Stimulated activated CD4-positive, alpha-beta T cell treated with anti-CD3 and anti-CD28 coated beads, Interleukin-4, amount 100 ng/mL, for 1 hour (primary cell): Measurements from ENCODE around the gene TOM1L1.

Experiments
- DNase-seq: peaks from one replicate; pipeline ENCODE4 v3.0.0-alpha.2; 2020

Gene TOM1L1

DNA sequence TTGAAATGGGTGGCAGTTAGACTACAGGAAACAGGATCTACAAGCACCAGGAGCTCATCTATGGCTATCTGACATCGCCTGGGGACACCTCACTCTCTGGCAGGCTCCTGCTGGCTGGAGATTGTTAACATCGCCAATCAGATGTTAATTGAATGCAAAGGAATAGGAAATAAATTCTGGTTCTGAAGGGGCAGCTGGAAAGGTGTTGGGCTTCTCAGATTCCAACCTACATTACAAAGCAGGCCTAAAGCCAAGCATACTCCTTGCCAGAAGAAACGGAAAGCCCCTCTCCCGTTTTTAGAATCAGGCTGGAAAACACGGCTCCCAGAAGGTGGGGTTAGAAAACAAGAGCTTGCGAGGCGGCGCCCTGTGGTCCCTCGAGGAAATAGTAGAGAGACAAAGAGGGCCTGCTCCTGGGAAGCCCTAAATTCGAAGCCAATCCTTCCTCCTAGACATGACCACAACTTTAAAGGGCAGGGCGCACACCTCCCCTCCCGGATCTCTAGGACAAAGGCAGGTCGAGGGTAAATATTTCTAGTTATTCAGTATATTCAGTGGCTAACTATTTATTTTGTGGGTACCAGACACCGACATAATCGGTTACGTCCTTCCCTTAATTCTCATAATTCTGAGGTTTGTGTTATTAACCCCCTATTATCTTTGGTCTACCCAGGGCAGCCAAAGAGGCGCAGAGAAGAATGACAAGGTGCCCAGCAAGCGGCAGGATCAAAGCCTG lies 763 bp upstream of the TOM1L1 start:
- DNase-seq: no peak

DNA sequence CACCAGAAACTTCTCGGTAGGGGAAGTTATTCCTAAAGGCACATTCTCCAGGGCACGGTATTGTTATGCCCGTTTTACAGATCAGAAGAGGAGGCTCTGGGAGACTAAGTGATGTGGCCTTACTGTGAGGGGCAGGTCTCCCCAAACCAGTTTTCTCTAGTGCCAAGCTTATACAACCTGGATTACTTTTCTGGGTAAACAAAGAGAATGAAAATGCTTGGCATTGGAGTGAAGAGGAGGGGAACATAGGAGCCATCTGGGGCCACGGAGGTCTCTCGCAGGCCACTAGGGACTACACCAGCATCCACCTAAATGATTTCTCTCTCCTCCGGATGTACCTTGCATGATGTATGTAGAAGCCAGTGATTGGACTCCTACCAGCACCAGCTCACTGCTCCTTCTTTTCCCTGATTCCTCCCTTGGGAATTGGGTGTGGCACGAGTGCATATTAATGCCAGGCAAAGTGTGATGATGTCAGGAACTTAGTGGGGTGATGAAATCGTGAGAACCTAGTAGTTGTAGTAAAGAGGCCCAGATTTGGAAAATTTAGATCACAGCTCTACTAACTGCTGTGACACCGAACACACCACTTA lies 674 bp downstream of the TOM1L1 start:
- no peak for DNase-seq

DNA sequence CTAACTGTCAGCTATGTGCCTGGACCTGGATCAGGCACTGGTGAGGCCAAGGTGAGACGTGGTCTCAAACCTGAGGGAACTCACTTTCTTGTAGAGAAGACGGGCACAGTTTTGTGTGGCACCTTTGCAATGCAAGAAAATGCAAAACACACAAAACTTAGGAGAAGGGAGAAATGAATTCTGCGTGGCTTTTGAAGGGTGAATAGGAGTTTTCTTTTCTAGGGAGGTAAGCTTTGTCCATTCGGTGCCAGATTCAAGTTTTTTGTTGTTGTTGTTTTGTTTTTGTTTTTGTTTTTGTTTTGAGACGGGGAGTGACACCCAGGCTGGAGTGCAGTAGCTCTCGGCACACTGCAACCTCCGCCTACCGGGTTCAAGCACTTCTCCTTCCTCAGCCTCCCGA lies 1.4 kb downstream of the TOM1L1 start:
- DNase-seq: no peak

DNA sequence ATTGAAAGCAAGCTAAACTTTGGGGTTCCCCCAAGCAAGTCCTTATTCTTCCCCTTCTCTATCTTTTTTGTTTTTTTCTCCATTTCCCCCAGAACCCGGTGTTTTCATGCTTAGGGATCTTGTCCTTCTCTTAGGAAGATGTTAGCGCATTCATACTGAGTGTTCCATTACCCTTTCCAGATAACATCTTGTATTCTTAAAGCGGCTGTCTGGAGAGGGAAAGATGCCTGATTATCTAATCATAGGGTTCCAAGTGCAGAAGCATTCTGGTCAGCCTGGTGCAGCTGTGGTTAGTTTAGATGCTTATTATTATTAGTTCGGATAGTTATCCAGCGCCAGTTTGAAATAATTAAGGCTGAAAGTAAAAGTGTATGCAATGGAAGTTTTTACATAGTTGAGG lies 2.0 kb downstream of the TOM1L1 start:
- DNase-seq: no peak

DNA sequence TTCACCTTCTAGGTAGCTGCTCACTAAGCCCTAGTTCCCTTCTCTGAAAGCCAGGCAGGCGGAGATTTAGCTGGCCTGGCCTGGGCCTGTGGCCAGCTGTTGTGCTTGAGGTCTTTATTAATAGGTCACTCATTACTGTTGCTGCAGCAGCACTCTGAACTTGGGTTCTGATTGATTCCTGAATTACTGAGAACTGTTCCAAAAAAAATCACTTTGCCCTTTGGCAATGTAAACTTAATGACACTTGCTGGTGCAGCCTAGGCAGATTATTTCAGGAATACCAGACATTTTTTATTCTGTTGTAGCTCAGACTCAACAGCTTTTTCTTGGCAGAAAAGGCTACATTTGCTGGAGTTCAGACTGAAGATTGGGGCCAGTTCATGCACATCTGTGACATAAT lies 2.7 kb downstream of the TOM1L1 start:
- DNase-seq: no peak

DNA sequence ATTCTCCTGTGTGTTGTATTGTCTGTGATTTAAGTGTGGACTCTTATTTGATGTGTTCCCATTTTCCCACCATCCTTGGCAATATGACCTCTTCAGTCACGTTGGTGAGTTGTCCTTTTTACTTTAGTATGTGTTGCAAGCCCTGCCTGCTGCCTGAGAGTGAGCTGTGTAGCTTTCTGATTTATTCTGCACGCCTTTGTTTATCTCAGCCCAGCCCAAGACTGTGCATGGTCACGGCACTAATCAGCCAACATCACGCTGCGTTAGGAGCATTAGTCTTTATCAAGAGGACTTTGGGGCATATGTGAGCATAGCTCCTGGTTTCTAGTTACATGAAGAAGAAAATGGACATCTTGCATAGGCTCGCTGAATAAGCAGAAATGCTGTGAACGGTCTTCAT lies 6.0 kb downstream of the TOM1L1 start:
- no peak for DNase-seq

DNA sequence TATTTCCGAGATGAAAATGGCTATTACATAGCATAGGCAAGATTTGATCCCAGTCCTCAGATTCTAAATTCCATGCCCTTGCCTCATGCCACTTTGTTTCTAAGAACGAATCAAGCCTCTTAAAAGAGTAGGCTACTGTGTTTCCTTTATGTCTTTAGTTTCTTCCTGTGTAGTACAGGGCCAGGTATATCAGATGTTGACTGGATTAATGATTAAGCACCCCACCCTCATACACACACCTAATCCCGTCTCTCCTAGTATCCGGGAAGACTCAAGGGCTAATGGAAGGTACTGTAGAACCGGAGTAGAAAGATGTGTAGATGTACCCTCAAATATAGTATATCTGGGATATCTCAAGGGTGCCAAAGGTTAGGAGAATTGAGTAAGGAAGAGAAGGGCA lies 6.7 kb downstream of the TOM1L1 start:
- no peak for DNase-seq

DNA sequence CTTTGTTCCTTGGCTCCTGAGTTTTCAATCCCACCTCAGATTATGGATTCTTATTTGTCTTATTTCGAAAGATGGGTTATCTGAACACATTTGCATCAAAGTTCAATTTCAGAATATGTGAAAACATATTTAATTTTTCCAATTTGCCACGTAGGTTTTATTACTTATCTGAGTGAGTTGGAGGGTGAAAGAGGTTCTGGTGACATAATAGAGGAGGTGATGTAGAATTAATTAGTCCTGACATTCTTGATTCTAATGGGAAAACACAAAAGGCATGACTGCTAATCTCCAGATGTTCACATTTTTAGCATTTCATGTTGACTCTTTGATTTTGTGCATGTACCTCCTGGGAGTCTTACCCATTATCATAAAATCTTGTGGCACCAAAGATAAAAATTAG lies 9.1 kb downstream of the TOM1L1 start:
- DNase-seq: no peak

DNA sequence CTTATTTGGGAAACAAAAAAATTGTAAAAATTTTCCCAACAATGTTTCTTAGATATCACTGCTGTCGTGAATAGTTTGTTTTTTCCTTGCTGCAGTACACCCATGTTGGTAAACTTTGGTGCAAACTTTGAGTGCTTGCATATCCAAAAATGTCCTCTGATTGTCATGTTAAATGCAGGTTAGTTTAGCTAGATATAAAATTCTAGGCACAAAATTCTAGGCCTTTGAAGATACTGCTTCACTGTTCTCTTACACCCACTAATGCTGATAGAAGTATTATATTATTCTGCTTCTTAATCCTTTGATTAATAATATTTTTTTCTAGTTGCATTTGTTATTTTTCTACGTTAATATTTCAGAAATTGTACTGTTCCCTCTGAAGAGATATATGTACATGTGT lies 16.1 kb downstream of the TOM1L1 start:
- no peak for DNase-seq

DNA sequence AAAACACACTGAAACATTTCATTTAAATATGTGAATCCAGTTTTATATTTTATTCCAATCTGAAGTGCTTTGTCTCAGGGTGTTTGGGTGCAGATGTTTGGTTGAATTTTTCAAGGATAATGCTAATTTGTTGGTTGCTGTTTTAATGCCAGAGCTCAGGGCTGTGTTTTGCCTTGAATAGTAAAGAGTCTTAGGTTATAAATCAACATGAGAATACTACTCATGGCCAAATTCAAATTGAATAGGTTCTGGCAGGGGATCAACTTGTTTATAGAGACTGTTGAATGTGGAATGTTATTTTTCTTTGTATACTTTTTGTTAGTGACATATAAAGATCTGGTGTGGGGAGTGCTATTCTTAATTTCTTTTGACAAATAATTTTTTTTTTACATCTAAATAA lies 18.8 kb downstream of the TOM1L1 start:
- no peak for DNase-seq

DNA sequence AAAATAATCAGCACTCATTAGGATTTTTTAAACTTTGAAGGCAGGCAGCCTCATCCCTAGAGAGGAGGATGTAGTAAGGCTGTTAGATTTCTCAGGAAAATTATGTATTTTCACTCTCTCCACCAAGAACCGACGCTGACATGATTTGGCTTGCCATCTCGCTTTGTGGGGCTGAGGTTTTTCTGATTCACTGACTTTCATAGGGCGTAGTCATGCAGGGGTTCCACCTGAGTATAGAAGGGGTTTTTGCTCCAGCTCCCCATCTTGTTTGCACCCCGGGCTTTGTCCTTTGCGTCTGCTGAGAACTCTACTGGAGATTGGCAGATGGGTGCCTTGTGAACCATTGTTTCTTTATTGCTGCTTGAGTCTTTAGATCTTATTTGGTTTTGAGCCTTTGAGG lies 20.2 kb downstream of the TOM1L1 start:
- no peak for DNase-seq

DNA sequence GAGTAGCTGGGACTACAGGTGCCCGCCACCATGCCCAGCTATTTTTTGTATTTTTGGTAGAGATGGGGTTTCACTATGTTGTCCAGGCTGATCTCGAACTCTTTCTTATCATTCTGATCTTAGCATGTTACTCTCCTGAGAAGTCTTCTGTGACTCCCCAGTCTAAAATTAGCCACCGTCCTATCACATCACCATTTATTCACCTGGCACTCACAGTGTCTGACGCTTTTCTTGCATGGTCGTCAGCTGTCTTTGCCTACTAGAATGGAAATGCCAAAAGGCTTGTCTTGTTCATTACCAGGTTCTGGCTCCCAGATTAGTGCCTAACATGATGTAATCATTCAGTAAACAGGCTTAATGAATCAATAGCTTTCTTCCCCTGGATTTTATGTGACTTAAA lies 23.8 kb downstream of the TOM1L1 start:
- no peak for DNase-seq

DNA sequence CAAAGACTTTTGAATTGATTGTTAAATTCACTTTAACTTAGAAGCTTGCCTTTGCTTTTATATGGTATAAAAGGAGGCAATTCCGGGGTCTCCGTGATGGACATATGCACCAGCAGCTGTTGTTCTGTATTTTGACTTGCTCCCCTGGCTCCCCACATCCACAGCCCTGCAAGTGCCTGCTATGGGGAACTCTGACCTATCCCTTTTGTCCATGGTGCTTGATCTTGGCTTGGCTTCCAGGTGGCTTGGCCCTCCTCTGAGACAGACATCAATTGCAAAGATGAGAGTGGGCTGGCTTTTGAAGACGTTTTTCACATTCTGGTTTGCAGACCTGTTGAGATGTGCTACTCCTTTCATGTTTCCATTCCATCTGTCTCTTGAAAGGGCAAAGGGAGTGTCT lies 26.9 kb downstream of the TOM1L1 start:
- no peak for DNase-seq

DNA sequence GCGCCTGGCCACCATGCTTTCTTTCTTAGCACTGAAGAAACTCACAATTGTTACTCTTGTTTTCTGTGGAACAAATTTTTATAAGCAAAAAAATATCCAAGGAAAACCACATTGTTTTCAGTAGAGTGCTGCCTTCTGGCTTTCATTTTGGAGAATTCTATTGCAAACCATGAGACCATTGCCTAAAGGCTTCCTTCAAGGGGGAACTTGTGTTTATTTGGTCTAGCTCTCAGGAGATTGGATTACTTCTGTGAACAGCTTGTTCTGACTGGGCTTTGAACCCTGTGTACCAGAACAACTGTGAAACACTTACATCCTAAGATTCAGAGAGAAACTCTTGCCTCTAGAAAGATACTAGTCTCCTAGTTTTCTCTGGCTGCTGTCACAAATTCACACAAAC lies 32.1 kb downstream of the TOM1L1 start:
- no peak for DNase-seq

DNA sequence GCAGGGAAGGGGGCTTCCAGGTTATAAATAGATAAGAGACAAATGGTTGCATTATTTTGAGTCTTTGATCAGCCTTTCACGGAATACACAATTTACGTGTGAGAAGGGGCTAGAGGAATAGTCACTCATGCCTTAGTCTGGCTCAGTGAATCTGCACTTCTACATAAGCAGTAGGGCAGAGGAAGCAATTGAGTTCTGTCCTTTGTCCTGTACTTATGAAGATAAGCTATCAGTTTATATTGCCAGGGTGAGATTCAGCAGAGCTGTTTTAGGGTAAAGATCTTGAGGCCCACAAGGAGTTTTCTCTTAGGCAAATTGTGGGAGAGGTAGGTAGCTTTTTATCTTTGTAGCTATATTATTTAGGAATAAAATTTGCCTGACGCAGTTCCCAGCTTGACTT lies 33.3 kb downstream of the TOM1L1 start:
- DNase-seq: no peak

DNA sequence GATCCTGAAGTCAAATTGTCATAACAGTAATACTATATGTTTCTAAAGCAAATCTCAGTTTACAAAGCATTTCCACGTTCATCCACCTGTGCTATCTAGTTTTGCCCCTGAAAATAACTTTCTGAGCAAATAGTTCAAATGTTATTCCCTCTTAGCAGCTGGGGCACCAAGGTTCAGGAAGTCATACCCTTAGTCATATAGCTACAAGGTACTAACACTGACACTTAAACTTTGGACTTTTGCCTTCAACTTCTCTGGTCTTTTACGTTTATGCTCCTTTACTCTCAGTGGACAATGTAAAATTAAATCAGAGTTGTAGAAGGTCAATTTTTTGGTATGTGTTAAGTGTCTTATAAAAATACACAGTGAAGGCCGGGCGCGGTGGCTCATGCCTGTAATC lies 34.8 kb downstream of the TOM1L1 start:
- no peak for DNase-seq

DNA sequence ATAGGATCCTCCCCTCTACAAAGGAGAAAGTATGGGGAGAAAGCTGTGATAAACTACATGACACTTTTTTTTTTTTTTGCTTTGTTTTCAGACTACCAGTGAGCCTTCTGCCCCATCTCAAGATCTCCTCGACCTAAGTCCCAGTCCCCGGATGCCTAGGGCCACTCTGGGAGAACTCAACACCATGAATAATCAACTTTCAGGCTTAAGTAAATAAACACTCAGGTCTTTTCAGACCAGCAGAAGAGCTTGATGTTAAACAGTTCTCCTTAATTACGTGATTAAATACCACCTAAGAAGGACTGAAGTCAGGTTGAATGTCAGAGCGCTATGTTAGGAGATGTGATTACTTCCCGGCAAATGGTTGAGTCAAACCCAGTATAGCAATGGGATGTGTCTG lies 36.4 kb downstream of the TOM1L1 start:
- DNase-seq: no peak

DNA sequence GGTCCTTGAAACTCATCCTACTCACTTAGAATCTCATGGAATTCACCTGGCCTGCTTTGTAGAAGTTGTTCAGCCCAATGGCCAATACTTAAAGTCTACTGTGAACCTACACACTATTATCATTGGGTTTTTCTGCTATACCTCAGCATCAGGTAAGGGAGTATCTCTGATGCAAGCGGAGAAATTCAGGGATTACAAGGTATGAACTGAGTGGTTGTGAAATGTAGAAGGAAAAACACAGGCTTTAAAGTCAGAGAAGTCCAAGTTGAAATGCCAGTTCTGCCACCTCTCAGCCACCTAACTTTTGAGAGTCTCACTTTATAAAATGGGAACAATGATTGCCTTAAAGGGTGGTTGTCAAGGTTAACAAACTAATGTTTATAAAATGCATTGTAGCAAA lies 36.8 kb downstream of the TOM1L1 start:
- no peak for DNase-seq

DNA sequence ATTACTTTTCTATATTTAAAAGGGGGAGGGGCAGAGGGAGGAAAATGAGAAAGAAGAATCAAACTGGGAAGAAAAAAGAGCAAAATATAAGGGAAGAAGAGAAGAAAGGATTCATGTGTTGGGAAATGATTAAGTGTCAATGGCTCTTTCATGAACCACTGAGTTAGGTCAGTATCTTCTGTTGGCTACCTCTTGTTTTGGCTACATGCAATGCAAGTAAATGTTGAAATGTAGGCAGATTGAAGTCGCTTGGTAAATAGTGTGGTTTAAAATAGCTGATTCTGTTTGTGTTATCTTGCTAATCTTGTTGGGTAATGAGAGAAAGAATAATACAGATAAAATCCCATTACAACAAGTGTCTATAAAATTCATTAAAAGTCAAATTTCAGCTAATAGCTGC lies 40.6 kb downstream of the TOM1L1 start:
- no peak for DNase-seq

DNA sequence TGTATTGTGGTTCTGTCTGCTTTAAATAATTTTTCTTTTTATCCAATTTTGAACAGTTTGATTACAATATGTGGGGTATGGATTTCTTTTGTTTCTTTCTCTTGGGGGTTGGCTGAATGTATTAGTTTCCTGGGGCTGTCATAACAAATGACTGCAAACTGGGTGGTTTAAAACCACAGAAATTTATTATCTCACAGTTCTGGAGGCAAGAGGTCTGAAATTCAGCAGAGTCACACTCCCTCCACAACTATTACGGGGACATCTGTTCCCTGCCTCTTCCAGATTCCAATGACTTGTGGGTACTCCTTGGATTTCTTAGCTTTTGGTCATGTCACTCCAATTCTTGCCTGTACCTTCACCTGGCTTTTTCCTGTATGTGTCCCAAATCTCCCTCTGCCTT lies 44.1 kb downstream of the TOM1L1 start:
- no peak for DNase-seq

DNA sequence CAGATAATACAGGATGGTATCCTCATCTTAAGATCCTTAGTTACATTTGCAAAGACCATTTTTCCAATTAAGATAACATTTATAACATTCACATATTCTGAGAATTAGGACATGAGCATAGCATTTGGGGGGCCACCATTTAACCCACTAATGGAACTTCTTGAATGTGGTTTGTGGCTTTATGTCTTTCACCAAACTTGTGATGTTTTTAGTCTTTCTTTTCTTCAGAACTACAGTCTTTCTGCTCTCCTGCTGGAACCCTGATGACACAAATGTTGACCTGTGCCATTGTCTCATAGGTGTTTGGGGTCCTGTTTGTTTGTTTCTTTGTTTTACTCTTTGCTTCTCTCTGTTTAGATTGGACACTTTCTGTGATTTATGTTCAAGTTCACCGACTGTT lies 44.6 kb downstream of the TOM1L1 start:
- DNase-seq: no peak

DNA sequence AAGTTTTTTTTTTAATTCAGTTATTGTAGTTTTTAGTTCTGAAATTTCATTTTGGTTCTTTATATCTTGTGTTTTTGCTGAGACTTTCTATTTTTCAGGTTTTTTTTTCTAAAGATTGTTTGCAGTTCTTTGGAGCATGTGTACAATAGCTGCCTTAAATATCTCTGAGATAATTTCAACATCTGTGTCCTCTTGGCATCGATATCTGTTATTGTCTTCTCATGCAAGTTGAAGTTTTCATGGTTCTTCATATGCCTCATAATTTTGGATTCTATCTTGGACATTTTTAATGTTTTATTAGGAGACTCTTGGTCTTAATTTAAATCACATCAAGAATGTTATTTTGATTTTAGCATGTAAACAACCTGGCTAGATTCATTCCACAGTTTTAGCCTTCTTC lies 45.0 kb downstream of the TOM1L1 start:
- no peak for DNase-seq

DNA sequence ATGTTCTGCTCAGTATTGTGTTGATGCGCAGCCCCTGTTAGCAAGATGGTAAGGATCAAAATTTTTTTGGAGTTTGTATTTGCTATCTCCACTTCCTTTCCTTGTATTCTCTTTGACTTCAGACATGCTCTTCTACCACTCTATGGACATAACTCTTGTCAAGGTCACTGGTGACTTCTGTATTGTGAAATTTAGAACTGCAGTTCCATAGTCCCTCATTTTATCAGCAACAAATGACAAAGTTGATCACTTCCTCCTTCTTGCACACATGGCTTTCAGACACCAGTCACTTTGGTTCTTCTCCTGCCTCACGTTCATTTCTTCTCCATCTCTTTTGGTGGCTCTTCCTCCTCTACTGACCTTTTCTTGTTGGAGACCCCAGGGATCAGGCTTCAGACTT lies 46.7 kb downstream of the TOM1L1 start:
- DNase-seq: no peak

DNA sequence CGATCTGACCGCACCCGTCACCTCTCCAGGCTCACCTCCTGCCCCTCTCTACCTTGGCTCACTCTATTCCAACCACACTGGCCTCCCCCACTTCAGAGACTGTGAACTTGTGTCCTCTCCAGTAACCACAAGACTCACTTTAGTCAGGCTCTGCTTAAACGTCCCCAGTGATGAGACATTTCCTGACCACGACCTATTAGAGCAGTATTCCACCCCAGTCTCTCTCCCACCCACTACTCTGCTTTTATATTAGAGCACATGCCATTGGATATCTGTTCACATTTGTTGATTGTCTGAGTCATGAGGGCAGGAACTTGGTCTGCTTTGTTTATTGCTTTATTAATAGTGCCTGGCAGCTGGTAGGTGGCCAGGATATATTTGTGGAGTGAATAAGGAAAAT lies 47.7 kb downstream of the TOM1L1 start:
- DNase-seq: no peak

DNA sequence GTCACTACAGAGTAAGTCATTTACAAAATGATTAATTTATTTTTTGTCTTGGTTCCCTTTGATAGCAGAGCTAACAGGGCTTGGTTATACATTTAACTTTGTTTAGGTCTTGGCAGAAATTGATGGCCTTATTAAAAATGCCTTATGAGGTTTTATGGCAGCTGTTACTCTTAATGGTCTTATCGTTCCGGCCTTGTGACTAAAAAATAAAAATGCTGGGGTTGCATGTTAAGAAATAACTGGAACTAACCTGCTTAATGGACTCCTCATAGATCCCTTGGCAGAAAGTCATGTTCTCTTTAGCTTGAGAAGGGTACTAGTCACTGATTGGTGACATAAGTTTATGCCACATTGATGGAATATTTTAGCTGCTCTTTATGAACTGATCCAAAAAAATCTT lies 49.5 kb downstream of the TOM1L1 start:
- DNase-seq: no peak
